ENCODE data around the gene SKP2. TPM values are rescaled to one million over a fixed set of nuclear protein-coding genes. Genes with fewer than 3 reads are reported as not detected.
"Not testable (repeated sequence)": the region's sequence is repeated elsewhere in the genome, so short reads cannot be mapped to it uniquely, and the experiment has no call there.

Gene SKP2
- total RNA-seq, 4 donors from 2014 or later: 2.8 to 6.7 (median 3.1) TPM

DNA sequence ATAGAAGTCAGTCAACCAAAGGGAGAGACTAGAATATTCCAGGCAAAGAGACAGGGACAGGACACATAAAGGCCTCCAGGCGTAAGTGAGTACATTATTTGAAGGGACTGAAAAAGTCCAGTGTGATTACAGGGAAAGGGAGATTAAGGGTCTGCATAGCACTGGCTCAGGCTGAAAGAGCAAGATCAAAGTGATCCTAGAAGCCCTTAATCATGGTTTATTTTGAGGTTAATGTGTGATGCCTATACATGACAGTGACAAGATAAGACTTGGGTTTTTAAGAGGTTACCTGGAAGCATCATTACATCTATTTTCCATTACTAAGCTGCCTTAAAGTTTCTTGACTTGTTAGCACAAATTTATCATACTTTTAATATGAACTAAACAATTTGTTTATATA is 26.0 kb upstream of the SKP2 start:
- in situ Hi-C loops (cut with MboI; ENCODE audit: low sequenced_read_pairs in 4 of 4): no loop called here
- Histone ChIP-seq H3K36me3 (peaks cover 0 to 23% of the 10 kb centered on the region in 2 donors), H3K9me3 (no peaks in the 10 kb centered on the region), H3K4me1 (no peaks in the 10 kb centered on the region), H3K4me3 (no peak overlapping the region), H3K27ac (no peak overlapping the region), H3K27me3 (no peaks in the 10 kb centered on the region)
- intact Hi-C loops (cut with DNase I; ENCODE audit: low total_unique reads): no loop called here
- ATAC-seq (no peak), DNase-seq (no peak)
- TF ChIP-seq POLR2A (IDR thresholded peaks at IDR 0.05): no peak
- TF ChIP-seq, protein P1, sequence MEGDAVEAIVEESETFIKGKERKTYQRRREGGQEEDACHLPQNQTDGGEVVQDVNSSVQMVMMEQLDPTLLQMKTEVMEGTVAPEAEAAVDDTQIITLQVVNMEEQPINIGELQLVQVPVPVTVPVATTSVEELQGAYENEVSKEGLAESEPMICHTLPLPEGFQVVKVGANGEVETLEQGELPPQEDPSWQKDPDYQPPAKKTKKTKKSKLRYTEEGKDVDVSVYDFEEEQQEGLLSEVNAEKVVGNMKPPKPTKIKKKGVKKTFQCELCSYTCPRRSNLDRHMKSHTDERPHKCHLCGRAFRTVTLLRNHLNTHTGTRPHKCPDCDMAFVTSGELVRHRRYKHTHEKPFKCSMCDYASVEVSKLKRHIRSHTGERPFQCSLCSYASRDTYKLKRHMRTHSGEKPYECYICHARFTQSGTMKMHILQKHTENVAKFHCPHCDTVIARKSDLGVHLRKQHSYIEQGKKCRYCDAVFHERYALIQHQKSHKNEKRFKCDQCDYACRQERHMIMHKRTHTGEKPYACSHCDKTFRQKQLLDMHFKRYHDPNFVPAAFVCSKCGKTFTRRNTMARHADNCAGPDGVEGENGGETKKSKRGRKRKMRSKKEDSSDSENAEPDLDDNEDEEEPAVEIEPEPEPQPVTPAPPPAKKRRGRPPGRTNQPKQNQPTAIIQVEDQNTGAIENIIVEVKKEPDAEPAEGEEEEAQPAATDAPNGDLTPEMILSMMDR (IDR thresholded peaks at IDR 0.05 in 4 of 5, conservative IDR thresholded peaks at IDR 0.05 in 1 of 5): no peak

DNA sequence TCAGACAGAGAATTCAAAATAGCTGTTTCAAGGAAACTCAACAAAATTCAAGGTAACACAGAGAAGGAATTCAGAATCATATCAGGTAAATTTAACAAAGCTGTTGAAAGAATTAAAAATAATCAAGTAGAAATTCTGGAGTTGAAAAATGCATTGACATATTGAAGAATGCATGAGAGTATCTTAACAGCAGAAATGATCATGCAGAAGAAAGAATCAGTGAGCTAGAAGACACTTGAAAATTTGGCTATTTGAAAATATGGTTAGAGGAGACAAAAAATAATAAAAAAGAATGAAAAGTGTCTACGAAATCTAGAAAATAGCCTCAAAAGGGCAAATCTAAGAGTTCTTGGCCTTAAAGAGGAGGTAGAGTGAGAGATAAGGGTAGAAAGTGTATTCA is 23.1 kb upstream of the SKP2 start:
- in situ Hi-C loops (cut with MboI; ENCODE audit: low sequenced_read_pairs in 4 of 4) (no loop called here), intact Hi-C loops (cut with DNase I; ENCODE audit: low total_unique reads) (no loop called here)
- Histone ChIP-seq H3K4me3 (no peak overlapping the region), H3K27ac (no peak overlapping the region), H3K4me1 (no peaks in the 10 kb centered on the region), H3K9me3 (no peaks in the 10 kb centered on the region), H3K36me3 (peaks cover 0 to 16% of the 10 kb centered on the region in 2 donors), H3K27me3 (no peaks in the 10 kb centered on the region)
- TF ChIP-seq, protein P1 (IDR thresholded peaks at IDR 0.05 in 4 of 5, conservative IDR thresholded peaks at IDR 0.05 in 1 of 5): no peak
- no peak for TF ChIP-seq POLR2A (IDR thresholded peaks at IDR 0.05)
- ATAC-seq (no peak), DNase-seq (no peak)

DNA sequence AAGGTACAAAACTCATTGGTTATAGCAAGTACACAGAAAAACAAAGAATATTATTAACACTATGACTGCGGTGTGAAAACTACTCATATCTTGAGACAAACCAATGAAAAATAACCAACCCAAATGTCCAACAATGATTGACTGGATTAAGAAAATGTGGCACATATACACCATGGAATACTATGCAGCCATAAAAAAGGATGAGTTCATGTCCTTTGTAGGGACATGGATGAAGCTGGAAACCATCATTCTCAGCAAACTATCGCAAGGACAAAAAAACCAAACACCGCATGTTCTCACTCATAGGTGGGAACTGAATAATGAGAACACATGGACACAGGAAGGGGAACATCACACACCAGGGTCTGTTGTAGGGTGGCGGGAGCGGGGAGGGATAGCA is 22.2 kb upstream of the SKP2 start:
- H3K9me3 ChIP-seq; H3K27me3 ChIP-seq; H3K4me1 ChIP-seq; H3K4me3 ChIP-seq; H3K27ac ChIP-seq; ATAC-seq; intact Hi-C loops (cut with DNase I; ENCODE audit: low total_unique reads); DNase-seq; in situ Hi-C loops (cut with MboI; ENCODE audit: low sequenced_read_pairs in 4 of 4): not testable (repeated sequence)
- peaks cover 0 to 16% of the 10 kb centered on the region in 2 donors for H3K36me3 ChIP-seq

DNA sequence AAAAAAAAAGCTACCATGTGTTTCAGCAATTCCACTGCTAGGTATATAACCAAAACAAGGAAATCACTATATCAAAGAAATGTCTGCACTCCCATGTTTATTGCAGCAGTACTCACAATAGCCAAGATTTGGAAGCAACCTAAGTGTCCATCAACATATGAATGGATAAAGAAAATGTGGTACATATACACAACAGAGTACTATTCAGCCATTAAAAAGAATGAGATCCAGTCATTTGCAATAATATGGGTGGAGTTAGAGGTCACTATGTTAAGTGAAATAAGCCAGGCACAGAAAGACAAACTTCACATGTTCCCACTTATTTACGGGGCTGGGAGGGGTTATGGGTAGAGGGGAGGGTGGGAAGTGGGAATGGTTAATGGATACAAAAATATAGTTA is 18.9 kb upstream of the SKP2 start:
- H3K4me3 ChIP-seq; in situ Hi-C loops (cut with MboI; ENCODE audit: low sequenced_read_pairs in 4 of 4): not testable (repeated sequence)

DNA sequence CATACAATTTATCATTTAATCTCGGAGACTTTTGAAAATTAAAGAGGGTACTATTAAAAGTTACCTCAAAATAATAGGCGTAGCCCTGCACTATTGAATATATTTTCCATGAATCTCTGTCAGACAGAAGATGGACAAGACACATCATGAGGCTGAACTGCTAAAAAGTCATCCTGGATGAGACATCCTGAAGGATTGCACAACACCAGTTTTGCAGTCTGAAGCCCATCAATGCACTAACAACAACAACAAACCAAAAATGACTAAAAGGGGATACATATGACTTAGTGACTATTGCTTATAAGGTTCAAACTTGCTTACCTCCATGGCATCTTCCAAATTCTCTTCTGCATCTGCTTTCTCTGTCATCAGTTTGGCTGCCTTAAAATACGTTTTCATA is 15.9 kb upstream of the SKP2 start:
- peaks cover 0 to 15% of the 10 kb centered on the region in 2 donors for H3K36me3 ChIP-seq
- no peaks in the 10 kb centered on the region for H3K27me3 ChIP-seq
- no peaks in the 10 kb centered on the region for H3K4me1 ChIP-seq
- no peak overlapping the region for H3K27ac ChIP-seq
- intact Hi-C loops (cut with DNase I; ENCODE audit: low total_unique reads) (no loop called here), in situ Hi-C loops (cut with MboI; ENCODE audit: low sequenced_read_pairs in 4 of 4) (no loop called here)
- H3K9me3 ChIP-seq: no peaks in the 10 kb centered on the region
- H3K4me3 ChIP-seq: no peak overlapping the region
- TF ChIP-seq POLR2A (IDR thresholded peaks at IDR 0.05): no peak
- TF ChIP-seq, protein P1 (IDR thresholded peaks at IDR 0.05 in 4 of 5, conservative IDR thresholded peaks at IDR 0.05 in 1 of 5): no peak
- DNase-seq (no peak), ATAC-seq (no peak)

More for the DNA sequence above, 18.9 kb upstream of the SKP2 start:
- H3K4me1 ChIP-seq; intact Hi-C loops (cut with DNase I; ENCODE audit: low total_unique reads); H3K9me3 ChIP-seq; ATAC-seq; H3K27ac ChIP-seq; H3K27me3 ChIP-seq; DNase-seq: not testable (repeated sequence)
- peaks cover 0 to 27% of the 10 kb centered on the region in 2 donors for H3K36me3 ChIP-seq

DNA sequence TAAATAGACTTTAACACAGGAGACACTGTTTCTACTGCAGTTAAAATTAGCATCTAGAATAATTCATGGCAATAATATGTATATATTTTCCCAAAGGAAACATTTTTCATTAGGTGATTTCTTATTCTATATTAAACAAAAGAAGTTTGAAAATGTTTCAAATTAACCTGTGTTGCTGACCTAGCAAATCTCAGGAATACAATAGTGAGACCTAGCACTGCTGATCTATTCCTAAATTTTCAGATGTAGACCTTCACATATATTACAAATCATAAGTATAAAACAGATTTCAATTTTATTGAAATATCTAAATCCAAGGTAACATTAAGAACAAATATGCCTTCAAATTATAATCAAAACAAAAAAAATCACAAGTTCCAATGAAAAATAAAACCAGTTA is 15.3 kb upstream of the SKP2 start:
- Histone ChIP-seq H3K4me3 (no peak overlapping the region), H3K27me3 (no peaks in the 10 kb centered on the region), H3K9me3 (no peaks in the 10 kb centered on the region), H3K4me1 (no peaks in the 10 kb centered on the region), H3K36me3 (peaks cover 0 to 21% of the 10 kb centered on the region in 2 donors), H3K27ac (no peak overlapping the region)
- in situ Hi-C loops (cut with MboI; ENCODE audit: low sequenced_read_pairs in 4 of 4) (no loop called here), intact Hi-C loops (cut with DNase I; ENCODE audit: low total_unique reads) (no loop called here)
- no peak for DNase-seq
- ATAC-seq: no peak
- TF ChIP-seq, protein P1 (IDR thresholded peaks at IDR 0.05 in 4 of 5, conservative IDR thresholded peaks at IDR 0.05 in 1 of 5): no peak
- TF ChIP-seq POLR2A (IDR thresholded peaks at IDR 0.05): no peak

All from gastrocnemius medialis (tissue), 4 donors.